ENCODE results near the gene PRKCA. TPM values are rescaled to one million over a fixed set of nuclear protein-coding genes. Genes with fewer than 3 reads are reported as not detected.

The PRKCA gene
- total and polyA plus RNA-seq, 10 of the 15 experiments (the other 5 are each of a cell fraction or from before 2014, with no cell fraction given) = 0.11 to 14.6 (median 0.72) TPM

DNA sequence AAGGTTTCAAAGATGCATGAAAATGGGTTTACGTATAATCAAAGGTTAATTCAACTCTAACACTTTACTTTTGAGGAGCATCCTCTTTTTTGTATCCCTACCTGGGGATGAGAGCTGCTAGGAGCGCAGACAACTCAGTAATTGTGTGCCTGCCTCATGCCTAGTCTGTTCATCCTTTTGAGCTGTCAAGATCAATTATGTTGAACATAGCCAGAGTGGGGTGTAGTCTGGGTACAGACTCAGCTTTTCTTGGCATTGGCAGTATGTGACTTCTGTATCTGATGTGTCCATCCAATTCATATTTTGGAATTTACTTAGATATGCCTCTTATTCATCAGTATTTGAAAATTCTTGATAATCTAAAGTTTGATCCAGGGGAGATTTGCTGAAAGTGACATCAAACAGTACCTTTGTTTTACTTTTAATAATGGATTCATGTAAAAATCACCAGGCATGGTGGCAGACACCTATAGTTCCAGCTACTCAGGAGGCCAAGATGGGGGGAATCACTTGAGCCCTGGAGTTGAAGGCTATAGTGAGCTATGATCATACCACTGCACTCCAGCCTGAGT is 24.1 kb downstream of the PRKCA start:
- Histone ChIP-seq H3K36me3 (ENCODE audit: control insufficient read depth in 2 of 2, insufficient read depth in 2 of 2, low read length in 1 of 2) (no peaks in the 10 kb centered on the region), H3K79me2 (ENCODE audit: control insufficient read depth, insufficient read depth, low read length) (no peaks in the 10 kb centered on the region), H3K4me3 (no peak overlapping the region), H3K4me1 (ENCODE audit: control insufficient read depth, insufficient read depth, low read length) (no peaks in the 10 kb centered on the region), H3K4me2 (ENCODE audit: control insufficient read depth, insufficient read depth) (no peak overlapping the region), H2AFZ (ENCODE audit: control insufficient read depth, low read depth, low read length) (no peak overlapping the region), H3K27ac (ENCODE audit: control insufficient read depth, insufficient read depth) (no peak overlapping the region), H3K9ac (ENCODE audit: control insufficient read depth, insufficient read depth, low read length) (no peak overlapping the region), H3K27me3 (replicated peaks in 1 of 2; ENCODE audit: control insufficient read depth in 2 of 2, insufficient read depth in 2 of 2, low read length in 1 of 2) (no peaks in the 10 kb centered on the region), H3K9me3 (replicated peaks; ENCODE audit: control insufficient read depth, insufficient read depth, low read length) (peaks cover 2% of the 10 kb centered on the region; the same call in 1 of the 3 replicates), H4K20me1 (ENCODE audit: control insufficient read depth, insufficient read depth) (no peaks in the 10 kb centered on the region)
- CTCF ChIA-PET = interaction anchor here (0.7 kb wide), 1 partner anchor 144 kb away, joined by 3 read pairs; no protein-coding TSS in a partner anchor
- 55% methylated on average over 2 of the region's 2 CpGs for WGBS (ENCODE audit: insufficient coverage, insufficient replicate concordance, low lambda C conversion rate, missing lambda C conversion rate)
- DNase-seq (ENCODE audit: low read depth, low spot score) = no peak
- BruUV-seq (replicated peaks) = no TSS peak
- FAIRE-seq = no peak
- intact Hi-C loops (cut with micrococcal nuclease; ENCODE audit: unreplicated experiment) = no loop called here
- RAD21 ChIA-PET (ENCODE audit: unreplicated experiment) = interaction anchor here (1.9 kb wide), 1 partner anchor 13 kb away, joined by 6 read pairs; no protein-coding TSS in a partner anchor
- SMC1A ChIA-PET (ENCODE audit: uncharacterized antibody, unreplicated experiment) = interaction anchor here (0.7 to 1.2 kb wide), 3 partner anchors 19 to 283 kb away, joined by 3 to 4 read pairs (median 3); no protein-coding TSS in a partner anchor
- ATAC-seq = no peak
- POLR2A ChIA-PET = interaction anchor here (1.2 kb wide), 1 partner anchor 11 kb away, joined by 3 read pairs; no protein-coding TSS in a partner anchor
- in situ Hi-C loops (cut with MboI) = no loop called here
- TF ChIP-seq, protein P1, sequence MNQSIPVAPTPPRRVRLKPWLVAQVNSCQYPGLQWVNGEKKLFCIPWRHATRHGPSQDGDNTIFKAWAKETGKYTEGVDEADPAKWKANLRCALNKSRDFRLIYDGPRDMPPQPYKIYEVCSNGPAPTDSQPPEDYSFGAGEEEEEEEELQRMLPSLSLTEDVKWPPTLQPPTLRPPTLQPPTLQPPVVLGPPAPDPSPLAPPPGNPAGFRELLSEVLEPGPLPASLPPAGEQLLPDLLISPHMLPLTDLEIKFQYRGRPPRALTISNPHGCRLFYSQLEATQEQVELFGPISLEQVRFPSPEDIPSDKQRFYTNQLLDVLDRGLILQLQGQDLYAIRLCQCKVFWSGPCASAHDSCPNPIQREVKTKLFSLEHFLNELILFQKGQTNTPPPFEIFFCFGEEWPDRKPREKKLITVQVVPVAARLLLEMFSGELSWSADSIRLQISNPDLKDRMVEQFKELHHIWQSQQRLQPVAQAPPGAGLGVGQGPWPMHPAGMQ (IDR thresholded peaks at IDR 0.05; ENCODE audit: borderline replicate concordance) = no peak
- TF ChIP-seq CREB1 (IDR thresholded peaks at IDR 0.05; ENCODE audit: low read depth) = no peak
- TF ChIP-seq STAT3 (IDR thresholded peaks at IDR 0.05; ENCODE audit: low read depth, low read length) = no peak
- TF ChIP-seq ZBED1 (IDR thresholded peaks at IDR 0.05; ENCODE audit: borderline replicate concordance) = no peak
- TF ChIP-seq, protein P2, sequence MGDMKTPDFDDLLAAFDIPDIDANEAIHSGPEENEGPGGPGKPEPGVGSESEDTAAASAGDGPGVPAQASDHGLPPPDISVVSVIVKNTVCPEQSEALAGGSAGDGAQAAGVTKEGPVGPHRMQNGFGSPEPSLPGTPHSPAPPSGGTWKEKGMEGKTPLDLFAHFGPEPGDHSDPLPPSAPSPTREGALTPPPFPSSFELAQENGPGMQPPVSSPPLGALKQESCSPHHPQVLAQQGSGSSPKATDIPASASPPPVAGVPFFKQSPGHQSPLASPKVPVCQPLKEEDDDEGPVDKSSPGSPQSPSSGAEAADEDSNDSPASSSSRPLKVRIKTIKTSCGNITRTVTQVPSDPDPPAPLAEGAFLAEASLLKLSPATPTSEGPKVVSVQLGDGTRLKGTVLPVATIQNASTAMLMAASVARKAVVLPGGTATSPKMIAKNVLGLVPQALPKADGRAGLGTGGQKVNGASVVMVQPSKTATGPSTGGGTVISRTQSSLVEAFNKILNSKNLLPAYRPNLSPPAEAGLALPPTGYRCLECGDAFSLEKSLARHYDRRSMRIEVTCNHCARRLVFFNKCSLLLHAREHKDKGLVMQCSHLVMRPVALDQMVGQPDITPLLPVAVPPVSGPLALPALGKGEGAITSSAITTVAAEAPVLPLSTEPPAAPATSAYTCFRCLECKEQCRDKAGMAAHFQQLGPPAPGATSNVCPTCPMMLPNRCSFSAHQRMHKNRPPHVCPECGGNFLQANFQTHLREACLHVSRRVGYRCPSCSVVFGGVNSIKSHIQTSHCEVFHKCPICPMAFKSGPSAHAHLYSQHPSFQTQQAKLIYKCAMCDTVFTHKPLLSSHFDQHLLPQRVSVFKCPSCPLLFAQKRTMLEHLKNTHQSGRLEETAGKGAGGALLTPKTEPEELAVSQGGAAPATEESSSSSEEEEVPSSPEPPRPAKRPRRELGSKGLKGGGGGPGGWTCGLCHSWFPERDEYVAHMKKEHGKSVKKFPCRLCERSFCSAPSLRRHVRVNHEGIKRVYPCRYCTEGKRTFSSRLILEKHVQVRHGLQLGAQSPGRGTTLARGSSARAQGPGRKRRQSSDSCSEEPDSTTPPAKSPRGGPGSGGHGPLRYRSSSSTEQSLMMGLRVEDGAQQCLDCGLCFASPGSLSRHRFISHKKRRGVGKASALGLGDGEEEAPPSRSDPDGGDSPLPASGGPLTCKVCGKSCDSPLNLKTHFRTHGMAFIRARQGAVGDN (IDR thresholded peaks at IDR 0.05) = no peak
- TF ChIP-seq, protein P3, sequence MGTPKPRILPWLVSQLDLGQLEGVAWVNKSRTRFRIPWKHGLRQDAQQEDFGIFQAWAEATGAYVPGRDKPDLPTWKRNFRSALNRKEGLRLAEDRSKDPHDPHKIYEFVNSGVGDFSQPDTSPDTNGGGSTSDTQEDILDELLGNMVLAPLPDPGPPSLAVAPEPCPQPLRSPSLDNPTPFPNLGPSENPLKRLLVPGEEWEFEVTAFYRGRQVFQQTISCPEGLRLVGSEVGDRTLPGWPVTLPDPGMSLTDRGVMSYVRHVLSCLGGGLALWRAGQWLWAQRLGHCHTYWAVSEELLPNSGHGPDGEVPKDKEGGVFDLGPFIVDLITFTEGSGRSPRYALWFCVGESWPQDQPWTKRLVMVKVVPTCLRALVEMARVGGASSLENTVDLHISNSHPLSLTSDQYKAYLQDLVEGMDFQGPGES (IDR thresholded peaks at IDR 0.05) = no peak
- no peak for TF ChIP-seq MEF2B (IDR thresholded peaks at IDR 0.05; ENCODE audit: partially characterized antibody, poor library complexity, severe bottlenecking)
- TF ChIP-seq, protein P4, sequence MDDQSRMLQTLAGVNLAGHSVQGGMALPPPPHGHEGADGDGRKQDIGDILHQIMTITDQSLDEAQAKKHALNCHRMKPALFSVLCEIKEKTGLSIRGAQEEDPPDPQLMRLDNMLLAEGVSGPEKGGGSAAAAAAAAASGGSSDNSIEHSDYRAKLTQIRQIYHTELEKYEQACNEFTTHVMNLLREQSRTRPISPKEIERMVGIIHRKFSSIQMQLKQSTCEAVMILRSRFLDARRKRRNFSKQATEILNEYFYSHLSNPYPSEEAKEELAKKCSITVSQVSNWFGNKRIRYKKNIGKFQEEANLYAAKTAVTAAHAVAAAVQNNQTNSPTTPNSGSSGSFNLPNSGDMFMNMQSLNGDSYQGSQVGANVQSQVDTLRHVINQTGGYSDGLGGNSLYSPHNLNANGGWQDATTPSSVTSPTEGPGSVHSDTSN (IDR thresholded peaks at IDR 0.05; ENCODE audit: insufficient replicate concordance, low read depth, low read length) = no peak
- TF ChIP-seq FOXM1 (IDR thresholded peaks at IDR 0.05; ENCODE audit: low read depth, low read length) = no peak
- no peak for TF ChIP-seq CHD2 (IDR thresholded peaks at IDR 0.05; ENCODE audit: borderline replicate concordance, low read depth, low read length)
- no peak for TF ChIP-seq MYB (IDR thresholded peaks at IDR 0.05; ENCODE audit: borderline replicate concordance, low read depth, low read length)
- TF ChIP-seq EGR1 (IDR thresholded peaks at IDR 0.05; ENCODE audit: borderline replicate concordance in 1 of 2, low read depth in 2 of 2, low read length in 2 of 2) = no peak
- no peak for TF ChIP-seq POLR2AphosphoS5 (IDR thresholded peaks at IDR 0.05; ENCODE audit: low read length)
- no peak for TF ChIP-seq TBL1XR1 (IDR thresholded peaks at IDR 0.05; ENCODE audit: low read depth, low read length)

All from GM12878 (cell line).